ENCODE results near the gene MORN1. TPM values are rescaled to one million over a fixed set of nuclear protein-coding genes. Genes with fewer than 3 reads are reported as not detected.

MORN1 gene
- total RNA-seq, 1 donor from 2014 or later, result 9.0 TPM

DNA sequence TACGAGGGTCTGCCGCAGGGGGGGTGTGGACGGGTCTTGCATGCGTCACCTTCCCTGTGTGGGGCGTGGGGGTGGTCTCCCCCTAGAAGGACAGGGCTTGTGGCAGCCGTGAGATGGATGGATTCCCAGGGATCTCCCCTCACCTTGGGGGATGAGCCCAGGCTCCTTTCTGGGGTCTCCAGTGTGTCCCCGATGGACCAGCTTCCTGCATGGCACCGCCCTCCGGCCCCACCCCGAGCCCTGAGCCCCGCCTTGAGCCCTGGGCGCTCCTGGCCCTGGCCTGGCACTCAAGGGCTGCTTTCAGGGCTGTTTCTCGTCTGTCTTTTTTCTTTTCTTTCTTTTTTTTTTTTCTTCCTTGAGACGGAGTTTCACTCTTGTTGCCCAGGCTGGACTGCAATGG, 103.7 kb downstream of the MORN1 start:
- Histone ChIP-seq H3K4me3 (no peak overlapping the region), H3K4me1 (peaks cover 60% of the 10 kb centered on the region), H3K27ac (no peak overlapping the region), H3K36me3 (no peaks in the 10 kb centered on the region), H3K27me3 (no peaks in the 10 kb centered on the region), H3K9me3 (no peaks in the 10 kb centered on the region)
- TF ChIP-seq, protein P1, sequence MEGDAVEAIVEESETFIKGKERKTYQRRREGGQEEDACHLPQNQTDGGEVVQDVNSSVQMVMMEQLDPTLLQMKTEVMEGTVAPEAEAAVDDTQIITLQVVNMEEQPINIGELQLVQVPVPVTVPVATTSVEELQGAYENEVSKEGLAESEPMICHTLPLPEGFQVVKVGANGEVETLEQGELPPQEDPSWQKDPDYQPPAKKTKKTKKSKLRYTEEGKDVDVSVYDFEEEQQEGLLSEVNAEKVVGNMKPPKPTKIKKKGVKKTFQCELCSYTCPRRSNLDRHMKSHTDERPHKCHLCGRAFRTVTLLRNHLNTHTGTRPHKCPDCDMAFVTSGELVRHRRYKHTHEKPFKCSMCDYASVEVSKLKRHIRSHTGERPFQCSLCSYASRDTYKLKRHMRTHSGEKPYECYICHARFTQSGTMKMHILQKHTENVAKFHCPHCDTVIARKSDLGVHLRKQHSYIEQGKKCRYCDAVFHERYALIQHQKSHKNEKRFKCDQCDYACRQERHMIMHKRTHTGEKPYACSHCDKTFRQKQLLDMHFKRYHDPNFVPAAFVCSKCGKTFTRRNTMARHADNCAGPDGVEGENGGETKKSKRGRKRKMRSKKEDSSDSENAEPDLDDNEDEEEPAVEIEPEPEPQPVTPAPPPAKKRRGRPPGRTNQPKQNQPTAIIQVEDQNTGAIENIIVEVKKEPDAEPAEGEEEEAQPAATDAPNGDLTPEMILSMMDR (IDR thresholded peaks at IDR 0.05), result no peak
- no peak for ATAC-seq
- intact Hi-C loops (cut with DNase I), result no loop called here
- no peak for DNase-seq

DNA sequence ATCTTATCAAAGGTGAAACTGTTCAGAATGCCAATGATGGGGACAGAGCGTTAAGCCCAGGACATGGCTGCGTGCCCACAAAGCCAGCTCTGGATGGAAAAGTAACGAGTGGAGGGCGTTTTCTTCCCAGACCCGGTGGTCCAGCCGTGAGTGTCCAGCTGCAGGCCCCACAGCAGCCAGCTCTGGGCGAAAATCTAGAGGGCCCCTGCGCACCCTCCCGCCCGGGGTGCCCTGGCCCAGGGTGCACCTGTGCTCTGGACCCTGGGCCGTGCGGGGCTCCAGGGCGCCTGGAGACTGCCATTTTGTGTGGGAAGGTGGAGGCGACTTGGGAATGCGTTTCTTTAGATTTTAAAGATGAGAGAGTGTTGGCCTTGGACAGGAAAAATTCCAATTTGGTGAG, 104.4 kb downstream of the MORN1 start:
- H3K9me3 ChIP-seq, result no peaks in the 10 kb centered on the region
- TF ChIP-seq, protein P1 (IDR thresholded peaks at IDR 0.05), result no peak
- H3K27me3 ChIP-seq, result no peaks in the 10 kb centered on the region
- no peak overlapping the region for H3K4me3 ChIP-seq
- H3K27ac ChIP-seq, result no peak overlapping the region
- intact Hi-C loops (cut with DNase I), result no loop called here
- peaks cover 53% of the 10 kb centered on the region for H3K4me1 ChIP-seq
- no peaks in the 10 kb centered on the region for H3K36me3 ChIP-seq
- DNase-seq (no peak), ATAC-seq (no peak)

DNA sequence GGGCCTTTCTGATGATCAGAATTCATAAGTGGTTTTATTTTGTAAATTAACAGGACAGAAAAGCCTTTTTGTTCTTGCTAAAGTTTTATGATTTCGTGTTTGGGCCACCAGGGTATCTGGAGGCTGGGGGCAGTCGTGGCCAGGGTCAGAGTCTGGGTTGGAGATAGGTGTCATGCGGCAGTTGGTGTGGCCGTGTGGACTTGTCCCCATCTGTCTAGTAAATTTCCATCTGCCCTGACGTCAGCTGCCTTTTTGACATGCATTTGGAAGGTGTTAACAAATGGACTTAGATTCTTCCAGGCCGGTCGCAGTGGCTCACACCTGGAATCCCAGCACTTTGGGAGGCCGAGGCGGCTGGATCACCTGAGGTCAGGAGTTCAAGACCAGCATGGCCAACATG, 106.4 kb downstream of the MORN1 start:
- peak overlapping the region; percentile 51 for H3K27ac ChIP-seq

DNA sequence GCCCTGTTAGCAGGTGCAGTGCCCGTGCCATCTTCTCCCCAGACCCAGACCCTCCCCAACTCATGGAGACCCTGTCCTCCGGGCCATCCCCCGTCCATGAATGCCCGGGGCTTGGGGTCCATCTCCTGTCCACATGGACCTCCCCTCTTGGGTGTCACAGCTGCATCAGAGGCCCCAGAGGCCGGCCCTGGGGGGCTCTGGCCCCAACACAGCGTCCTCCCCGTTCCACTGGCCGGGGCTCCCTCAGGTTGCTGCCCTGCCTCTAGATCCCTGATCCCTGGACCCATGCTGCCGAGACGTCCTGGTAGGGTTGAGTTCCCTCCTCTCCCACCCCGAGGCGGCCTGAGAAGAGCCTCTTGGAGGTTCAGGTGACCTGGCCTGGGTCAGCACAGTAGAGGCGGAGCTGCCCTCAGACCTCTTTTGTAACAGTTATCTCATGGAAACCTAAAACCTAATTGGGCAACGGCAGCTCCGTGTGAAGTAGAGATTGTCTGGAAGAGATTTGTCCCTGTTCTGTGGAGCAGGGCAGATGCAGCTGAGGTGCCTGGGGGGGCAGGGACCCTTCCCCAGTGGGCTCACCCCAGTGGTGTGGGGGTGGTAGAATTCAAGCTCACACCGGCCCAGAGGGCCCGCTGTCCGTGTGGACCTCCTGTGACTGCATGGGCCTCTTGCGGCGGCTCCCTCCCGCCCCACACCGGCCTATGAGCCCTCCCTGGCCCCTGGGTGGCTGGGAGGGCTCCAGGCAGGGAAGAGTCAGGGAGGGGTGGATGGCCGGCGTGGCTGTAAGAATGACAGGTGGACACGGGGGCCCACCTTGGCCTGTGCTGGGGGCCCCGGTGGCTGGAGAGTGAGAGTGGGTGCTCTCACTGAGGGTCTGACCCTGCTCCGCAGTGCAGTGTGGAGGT, 107.1 kb downstream of the MORN1 start:
- intact Hi-C loops (cut with DNase I), result no loop called here
- H3K4me1 ChIP-seq, result peaks cover 36% of the 10 kb centered on the region
- no peak overlapping the region for H3K4me3 ChIP-seq
- no peaks in the 10 kb centered on the region for H3K36me3 ChIP-seq
- TF ChIP-seq, protein P1 (IDR thresholded peaks at IDR 0.05), result no peak
- no peak for DNase-seq
- H3K9me3 ChIP-seq, result no peaks in the 10 kb centered on the region
- peak; percentile 5 for ATAC-seq
- H3K27ac ChIP-seq, result peak overlapping the region; percentile 51
- no peaks in the 10 kb centered on the region for H3K27me3 ChIP-seq

More for the DNA sequence above, 106.4 kb downstream of the MORN1 start:
- Histone ChIP-seq H3K4me1 (peaks cover 36% of the 10 kb centered on the region), H3K4me3 (no peak overlapping the region), H3K27me3 (no peaks in the 10 kb centered on the region), H3K9me3 (no peaks in the 10 kb centered on the region), H3K36me3 (no peaks in the 10 kb centered on the region)
- intact Hi-C loops (cut with DNase I), result no loop called here
- no peak for ATAC-seq
- TF ChIP-seq, protein P1 (IDR thresholded peaks at IDR 0.05), result no peak
- no peak for DNase-seq

DNA sequence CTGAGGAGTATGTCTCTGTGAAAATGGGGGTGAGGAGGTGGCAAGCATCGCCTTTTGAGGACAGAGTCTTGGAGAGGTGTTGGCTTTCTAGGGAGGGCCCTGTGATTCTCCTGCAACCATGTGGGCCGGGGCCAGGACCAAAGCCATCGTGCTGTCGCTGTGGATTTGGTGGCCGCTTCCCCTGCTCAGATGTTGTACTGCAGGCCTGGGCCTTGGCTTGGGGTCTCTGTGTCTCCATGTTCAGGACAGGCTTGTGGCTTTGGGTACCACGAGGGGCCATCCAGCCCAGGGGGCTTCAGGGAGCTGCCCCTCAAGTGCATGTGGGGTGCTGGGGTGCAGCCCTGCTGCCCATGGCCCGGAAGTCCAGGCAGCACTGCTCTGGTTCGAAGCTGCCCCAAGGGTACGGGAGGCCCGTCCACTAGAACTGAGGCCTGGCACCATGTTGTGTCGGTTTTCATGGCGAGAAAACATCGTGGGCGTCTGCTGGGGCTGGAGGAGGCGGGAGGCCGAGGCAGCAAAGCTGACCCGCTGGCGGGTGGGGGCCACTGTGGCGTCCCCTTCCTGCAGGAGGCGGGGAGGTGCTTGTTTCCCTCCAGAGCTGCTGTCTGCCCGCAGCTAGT, 107.9 kb downstream of the MORN1 start:
- Histone ChIP-seq H3K27me3 (no peaks in the 10 kb centered on the region), H3K27ac (no peak overlapping the region), H3K9me3 (no peaks in the 10 kb centered on the region), H3K4me1 (peaks cover 36% of the 10 kb centered on the region), H3K4me3 (no peak overlapping the region), H3K36me3 (no peaks in the 10 kb centered on the region)
- TF ChIP-seq, protein P1 (IDR thresholded peaks at IDR 0.05), result no peak
- DNase-seq (no peak), ATAC-seq (no peak)
- intact Hi-C loops (cut with DNase I), result no loop called here

All from upper lobe of right lung (tissue), 1 donor.